Endothelial cell of umbilical vein (primary cell): ENCODE measurements around the gene HLA-DOA. TPM values are rescaled to one million over a fixed set of nuclear protein-coding genes. Genes with fewer than 3 reads are reported as not detected.

Experiments
- BruUV-seq: library from RNA; stranded (reverse); fragments of 400-500 nt; replicated peaks from 2 replicates; lab custom pipeline; 2021; lab: Mats Ljungman, UMichigan
- CTCF ChIA-PET: fragments of 300-600, 350-600 bp; sonication (Branson Sonifier 250); formaldehyde crosslinking; loops from one replicate; lab custom pipeline; 2021; ENCODE audit warnings: antibody characterized with exemption, inconsistent platforms; lab: Charles Lee
- POLR2A ChIA-PET: fragments of 300-600, 350-600 bp; sonication (Branson Sonifier 250); formaldehyde crosslinking; loops from one replicate; lab custom pipeline; 2021; ENCODE audit warnings: antibody characterized with exemption, inconsistent platforms; lab: Charles Lee
- DNase-seq: peaks from one replicate; pipeline ENCODE4 v3.0.0-alpha.2; 2011; ENCODE audit warnings: low read depth, low spot score
- FAIRE-seq: peaks from 2 replicates; lab custom pipeline; 2011; peaks lifted over from hg19 to GRCh38; lab: Jason Lieb, UNC
- H2AFZ ChIP-seq: 2 replicates; pipeline ENCODE4 v1.6.0; 2012; ENCODE audit warnings: low read depth, low read length, control low read depth, inconsistent platforms
- H3K27ac ChIP-seq: 2 replicates; pipeline ENCODE4 v1.5.1; 2011; ENCODE audit warnings: low read depth, mild to moderate bottlenecking, control low read depth, low read length, moderate library complexity; ENCODE audit not compliant: insufficient read depth
- H3K27me3 ChIP-seq, 2 experiments: 2 replicates each; pipeline versions ENCODE4 v1.6.0 to v1.6.1; 2011; ENCODE audit warnings: low read length in 2 of 2, mixed read lengths in 1 of 2; ENCODE audit not compliant: control insufficient read depth in 2 of 2, insufficient read depth in 2 of 2
- H3K36me3 ChIP-seq, 2 experiments: 2 replicates in 1 of 2; 3 replicates in 1 of 2; pipeline ENCODE4 v1.5.1; 2011; ENCODE audit warnings: low read length in 2 of 2, mild to moderate bottlenecking in 1 of 2, moderate library complexity in 1 of 2; ENCODE audit not compliant: control insufficient read depth in 2 of 2, insufficient read depth in 2 of 2; ENCODE audit errors: extremely low read depth in 1 of 2
- H3K4me1 ChIP-seq: 3 replicates; pipeline ENCODE4 v1.5.1; 2011; ENCODE audit warnings: mild to moderate bottlenecking, low read length; ENCODE audit not compliant: control insufficient read depth, insufficient read depth; ENCODE audit errors: extremely low read depth
- H3K4me2 ChIP-seq: 2 replicates; pipeline ENCODE4 v1.6.1; 2011; ENCODE audit warnings: low read length, control low read depth, mixed read lengths; ENCODE audit not compliant: insufficient read depth
- H3K4me3 ChIP-seq, 3 experiments: fragments of 200-600 bp in 1 of 3; sonication (generic), shearing (Covaris generic) in 1 of 3; replicated peaks in 1 of 3; 2 replicates each; pipeline ENCODE4 v1.5.1; 2011 to 2016; ENCODE audit warnings: control low read depth in 3 of 3, low read length in 3 of 3, mild to moderate bottlenecking in 2 of 3, inconsistent platforms in 1 of 3, low read depth in 1 of 3, moderate library complexity in 1 of 3; ENCODE audit not compliant: insufficient read depth in 1 of 3
- H3K79me2 ChIP-seq: 2 replicates; pipeline ENCODE4 v1.6.0; 2012; ENCODE audit warnings: low read length, inconsistent platforms; ENCODE audit not compliant: control insufficient read depth, insufficient read depth
- H3K9ac ChIP-seq: replicated peaks from 2 replicates; pipeline ENCODE3; 2011; ENCODE audit warnings: low read length, control low read depth; ENCODE audit not compliant: insufficient read depth; ENCODE audit errors: extremely low read depth
- H3K9me1 ChIP-seq: replicated peaks from 3 replicates; pipeline ENCODE4 v1.6.0; 2011; ENCODE audit warnings: mild to moderate bottlenecking, low read length; ENCODE audit not compliant: control insufficient read depth, insufficient read depth; ENCODE audit errors: extremely low read depth
- H3K9me3 ChIP-seq: replicated peaks from 2 replicates; pipeline ENCODE4 v1.5.1; 2012; ENCODE audit warnings: low read length, inconsistent platforms; ENCODE audit not compliant: control insufficient read depth, insufficient read depth
- H4K20me1 ChIP-seq: replicated peaks from 2 replicates; pipeline ENCODE3; 2011; ENCODE audit warnings: mild to moderate bottlenecking, low read length; ENCODE audit not compliant: control insufficient read depth, insufficient read depth; ENCODE audit errors: extremely low read depth
- EZH2 ChIP-seq: IDR thresholded peaks from 2 replicates; pipeline ENCODE4 v1.6.1; 2012; ENCODE audit warnings: borderline replicate concordance, low read depth, mild to moderate bottlenecking, moderate library complexity, low read length, inconsistent platforms; ENCODE audit not compliant: severe bottlenecking
- FOS ChIP-seq: IDR thresholded peaks from 2 replicates; pipeline ENCODE4 v1.6.1; 2011; ENCODE audit warnings: mild to moderate bottlenecking, low read length, moderate library complexity, borderline replicate concordance; ENCODE audit not compliant: insufficient read depth
- GATA2 ChIP-seq: IDR thresholded peaks from 2 replicates; pipeline ENCODE4 v1.7.0; 2011; ENCODE audit warnings: low read depth, mild to moderate bottlenecking, moderate library complexity, mixed read lengths, low read length; ENCODE audit not compliant: insufficient read length, insufficient read depth
- JUN ChIP-seq: IDR thresholded peaks from 2 replicates; pipeline ENCODE4 v1.6.1; 2011; ENCODE audit warnings: borderline replicate concordance, low read depth; ENCODE audit not compliant: insufficient read length, insufficient read depth
- POLR2A ChIP-seq: IDR thresholded peaks from 2 replicates; pipeline ENCODE4 v1.6.1; 2012; ENCODE audit warnings: low read depth, mild to moderate bottlenecking, control low read depth, low read length
- POLR2AphosphoS5 ChIP-seq: IDR thresholded peaks from 2 replicates; pipeline ENCODE4 v1.6.1; 2012; ENCODE audit warnings: low read depth, mild to moderate bottlenecking, control low read depth, low read length, moderate library complexity; ENCODE audit not compliant: insufficient read depth
- dilution Hi-C: fragments of 300-500 bp; cut with MboI; formaldehyde crosslinking; loops from one replicate; pipeline ENCODE4 v1.15.0; 2019; ENCODE audit warnings: low sequenced_read_pairs; ENCODE audit not compliant: extremely low pct_ligation_motif_present
- intact Hi-C: fragments of 100-400 bp; cut with micrococcal nuclease; formaldehyde crosslinking; loops from one replicate; pipeline ENCODE4 v1.10.0; 2022
- polyA plus RNA-seq, 4 experiments: library from polyadenylated mRNA; depleted of rRNA in 3 of 4; stranded (reverse) in 3 of 4; unstranded in 1 of 4; fragments of >200 nt; gene quantifications; 2 replicates each; pipeline versions ENCODE4 v1.2.1 to v1.2.3, GENCODE V29; 2011 to 2012; ENCODE audit warnings: missing spikeins in 1 of 4
- total RNA-seq: library from RNA; stranded (reverse); gene quantifications from 2 replicates; pipeline ENCODE4 v1.2.3, GENCODE V29; 2021
- TF ChIP-seq, protein P1 (sequence below), 2 donors: IDR thresholded peaks; 1 replicate in 1 of 2; 2 replicates in 1 of 2; pipeline ENCODE4 v1.5.1; 2011; ENCODE audit warnings: low read length in 2 of 2, mild to moderate bottlenecking in 2 of 2, moderate library complexity in 2 of 2, control low read depth in 1 of 2, inconsistent platforms in 1 of 2, low read depth in 1 of 2; ENCODE audit not compliant: insufficient read depth in 1 of 2; ENCODE audit errors: extremely low read depth in 1 of 2

HLA-DOA gene
- total and polyA plus RNA-seq, 2 donors (not counting 3 experiments of a cell fraction or from before 2014, with no cell fraction given), result not detected

DNA sequence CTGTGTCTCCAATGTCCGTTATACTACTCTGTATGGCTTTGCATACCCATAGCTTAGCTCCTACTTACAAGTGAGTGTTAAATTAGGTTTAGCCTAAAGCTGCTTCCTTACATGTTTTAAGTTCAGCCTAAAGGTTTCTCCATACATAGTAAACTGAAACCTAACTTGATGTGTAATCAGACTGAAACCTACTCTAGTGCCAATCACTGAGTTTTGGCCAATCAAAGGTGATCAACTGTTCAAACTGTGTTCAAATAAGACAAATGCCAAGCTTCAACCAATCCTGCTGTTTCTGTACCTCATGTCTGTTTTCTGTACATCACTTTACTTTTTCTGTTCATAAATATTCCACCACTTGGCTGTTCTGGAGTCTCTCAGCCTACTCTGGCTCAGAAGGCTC, 20.0 kb downstream of the HLA-DOA start:
- intact Hi-C loops (no loop called here), dilution Hi-C loops (no loop called here)
- ChIA-PET POLR2A (interaction anchor here (1.3 kb wide), 1 partner anchor 17 kb away, joined by 4 read pairs; no protein-coding TSS in a partner anchor), CTCF (interaction anchor here (0.9 to 12.6 kb wide), 8 partner anchors 34 to 259 kb away, joined by 3 to 580 read pairs (median 4); no protein-coding TSS in a partner anchor)
- Histone ChIP-seq H2AFZ (no peak overlapping the region), H3K4me3 (no peak overlapping the region), H3K79me2 (no peaks in the 10 kb centered on the region), H4K20me1 (no peaks in the 10 kb centered on the region), H3K4me1 (peaks cover 11% of the 10 kb centered on the region), H3K9me1 (no peaks in the 10 kb centered on the region), H3K4me2 (no peak overlapping the region), H3K9ac (no peak overlapping the region), H3K27me3 (peaks cover 0 to 17% of the 10 kb centered on the region in 2 experiments), H3K36me3 (no peaks in the 10 kb centered on the region), H3K9me3 (no peaks in the 10 kb centered on the region), H3K27ac (no peak overlapping the region)
- TF ChIP-seq, protein P1, sequence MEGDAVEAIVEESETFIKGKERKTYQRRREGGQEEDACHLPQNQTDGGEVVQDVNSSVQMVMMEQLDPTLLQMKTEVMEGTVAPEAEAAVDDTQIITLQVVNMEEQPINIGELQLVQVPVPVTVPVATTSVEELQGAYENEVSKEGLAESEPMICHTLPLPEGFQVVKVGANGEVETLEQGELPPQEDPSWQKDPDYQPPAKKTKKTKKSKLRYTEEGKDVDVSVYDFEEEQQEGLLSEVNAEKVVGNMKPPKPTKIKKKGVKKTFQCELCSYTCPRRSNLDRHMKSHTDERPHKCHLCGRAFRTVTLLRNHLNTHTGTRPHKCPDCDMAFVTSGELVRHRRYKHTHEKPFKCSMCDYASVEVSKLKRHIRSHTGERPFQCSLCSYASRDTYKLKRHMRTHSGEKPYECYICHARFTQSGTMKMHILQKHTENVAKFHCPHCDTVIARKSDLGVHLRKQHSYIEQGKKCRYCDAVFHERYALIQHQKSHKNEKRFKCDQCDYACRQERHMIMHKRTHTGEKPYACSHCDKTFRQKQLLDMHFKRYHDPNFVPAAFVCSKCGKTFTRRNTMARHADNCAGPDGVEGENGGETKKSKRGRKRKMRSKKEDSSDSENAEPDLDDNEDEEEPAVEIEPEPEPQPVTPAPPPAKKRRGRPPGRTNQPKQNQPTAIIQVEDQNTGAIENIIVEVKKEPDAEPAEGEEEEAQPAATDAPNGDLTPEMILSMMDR (IDR thresholded peaks at IDR 0.05; ENCODE audit: extremely low read depth in 1 of 2, insufficient read depth in 1 of 2, low read depth in 1 of 2, low read length in 2 of 2), result no peak
- TF ChIP-seq POLR2A (no peak), EZH2 (no peak), FOS (no peak), JUN (no peak), POLR2AphosphoS5 (no peak), GATA2 (no peak)
- DNase-seq, result no peak
- no peak for FAIRE-seq
- BruUV-seq, result no TSS peak
